GM18520 (cell line): ENCODE results near the gene DGKI.
"Not testable (repeated sequence)": the region's sequence is repeated elsewhere in the genome, so short reads cannot be mapped to it uniquely, and the experiment has no call there.

Experiments
- ATAC-seq: cut with Tn5 transposase; IDR thresholded peaks from one replicate; pipeline ENCODE4 v1.9.1; 2021; ENCODE audit not compliant: unreplicated experiment

Gene DGKI

DNA sequence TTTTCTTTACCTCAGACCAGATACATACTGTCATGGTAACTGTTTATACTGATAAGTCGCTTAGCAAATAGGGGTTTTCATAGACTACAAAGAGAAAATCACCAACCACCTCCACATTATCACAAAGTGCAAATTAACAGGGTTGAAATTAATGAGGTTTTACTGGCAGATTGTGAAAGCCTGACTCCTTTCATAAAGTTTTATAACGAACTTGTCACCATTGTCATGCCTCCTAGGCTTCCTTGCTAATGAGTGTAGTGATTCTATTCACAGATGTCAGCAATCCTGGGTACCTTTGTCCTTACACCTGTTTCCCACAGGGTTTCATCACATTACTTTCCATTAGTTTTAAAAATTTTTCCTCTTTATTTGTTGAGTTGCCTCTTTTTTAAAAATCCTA is 361.0 kb downstream of the DGKI start:
- ATAC-seq: no peak

GRCh38 chr7:137484326-137484725 is 362.4 kb downstream of the DGKI start:
- ATAC-seq: no peak

- ATAC-seq: no peak
Measured at GRCh38 chr7:137482466-137482865, 364.3 kb downstream of the DGKI start.

DNA sequence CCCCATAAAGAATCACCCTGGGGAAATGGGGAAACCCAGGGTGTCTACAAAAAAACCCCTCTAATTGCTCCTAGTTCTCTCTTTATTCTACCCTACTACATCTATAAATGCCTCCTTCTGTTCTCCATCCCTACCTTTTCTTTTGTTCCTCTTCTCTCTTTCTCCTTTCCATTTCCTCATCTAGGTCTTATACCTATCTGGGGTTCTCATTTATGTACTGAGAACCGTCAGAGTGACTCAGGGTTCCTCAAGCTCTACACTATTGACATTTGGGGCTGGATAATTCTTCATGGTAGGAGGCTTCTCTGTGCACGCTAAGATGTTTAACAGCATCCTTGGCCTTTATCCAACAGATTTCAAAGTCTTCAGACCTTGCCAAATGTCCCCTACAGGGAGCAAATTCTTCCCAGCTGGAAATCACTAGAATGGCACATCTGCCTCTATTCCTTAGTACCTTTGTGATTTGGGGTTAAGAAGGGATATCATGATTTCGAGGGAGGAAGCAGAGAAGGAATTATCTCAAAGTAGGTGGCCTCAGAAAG is 365.9 kb downstream of the DGKI start:
- ATAC-seq: no peak

- ATAC-seq: no peak
Measured at GRCh38 chr7:137480401-137480800, 366.4 kb downstream of the DGKI start.

DNA sequence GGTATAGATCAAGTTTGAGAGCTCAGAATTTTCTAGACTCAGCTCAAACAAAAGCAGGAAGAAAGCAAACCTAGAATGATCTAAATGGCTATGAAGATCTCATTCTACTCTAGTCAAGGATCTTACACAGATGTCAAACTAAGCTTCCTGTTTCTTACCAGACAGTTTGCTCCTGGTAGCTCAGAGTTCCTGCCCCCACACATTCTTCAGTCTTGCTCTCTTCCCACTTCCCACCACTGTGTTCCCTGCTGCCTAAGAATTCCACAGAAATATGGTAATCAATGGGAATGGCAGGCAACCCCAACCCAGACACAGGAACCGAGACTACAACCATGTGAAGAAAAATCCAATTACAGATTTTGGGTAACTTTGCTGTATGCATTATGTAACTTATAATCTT is 369.8 kb downstream of the DGKI start:
- ATAC-seq: no peak

DNA sequence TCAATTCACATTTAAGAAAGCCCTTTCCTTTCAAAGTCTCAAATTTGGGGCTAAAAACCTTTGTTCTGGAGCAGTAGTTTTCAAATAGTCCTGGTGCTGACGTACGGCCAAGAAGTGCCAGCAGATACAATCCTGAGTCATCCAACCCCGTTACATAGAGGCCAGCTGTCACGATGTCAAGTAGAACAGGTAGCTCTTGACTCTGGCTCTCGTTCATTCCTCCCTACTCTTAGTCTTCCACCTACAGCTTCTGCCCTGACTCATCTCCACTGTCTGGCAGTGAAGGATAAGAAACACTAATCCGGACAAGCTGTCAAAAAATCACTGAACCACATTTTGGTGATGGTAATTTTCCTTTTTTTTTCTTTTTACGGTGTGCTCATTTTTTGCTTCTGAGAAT is 370.8 kb downstream of the DGKI start:
- no peak for ATAC-seq

DNA sequence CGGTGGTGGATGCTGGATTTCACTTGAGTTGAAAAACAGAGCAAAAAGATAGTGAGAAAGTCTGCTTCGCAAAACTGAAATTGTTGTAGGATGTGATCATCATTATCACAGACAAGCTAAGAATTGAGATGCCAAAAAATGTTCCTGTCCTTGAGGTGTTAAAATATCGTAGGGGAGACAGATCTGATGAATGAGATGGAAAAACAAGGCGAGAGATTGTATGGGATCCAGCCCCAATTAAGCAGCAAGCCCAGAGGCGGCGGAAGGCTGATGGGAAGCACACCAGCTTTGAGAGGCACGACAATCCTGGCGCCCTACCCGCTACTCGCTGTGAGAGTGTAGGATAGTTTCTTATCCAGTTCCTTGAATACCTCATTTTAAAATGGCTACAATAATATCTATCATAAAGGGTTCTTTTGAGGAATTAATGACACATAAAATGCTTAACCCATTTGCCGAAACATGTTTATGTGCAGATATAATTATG is 372.2 kb downstream of the DGKI start:
- ATAC-seq: no peak

DNA sequence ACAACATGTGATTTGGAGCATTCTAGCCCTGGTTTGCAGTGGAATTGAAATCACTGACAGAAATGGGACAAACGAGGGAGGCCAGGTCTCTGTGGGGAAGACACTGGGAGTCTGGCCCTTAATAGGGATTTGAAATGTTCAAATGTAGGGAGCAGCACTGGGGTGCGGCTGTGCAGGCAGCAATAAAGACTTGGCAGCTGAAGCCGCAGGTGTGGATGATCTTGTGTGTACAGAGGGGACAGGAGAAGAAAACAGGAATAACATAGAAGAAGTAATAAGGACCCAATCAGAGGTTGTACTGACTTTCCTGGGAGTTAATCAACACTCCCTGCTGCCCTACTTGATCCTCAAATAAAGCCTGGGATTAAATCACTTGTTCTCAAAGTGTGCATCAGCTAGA is 375.6 kb downstream of the DGKI start:
- ATAC-seq: no peak

DNA sequence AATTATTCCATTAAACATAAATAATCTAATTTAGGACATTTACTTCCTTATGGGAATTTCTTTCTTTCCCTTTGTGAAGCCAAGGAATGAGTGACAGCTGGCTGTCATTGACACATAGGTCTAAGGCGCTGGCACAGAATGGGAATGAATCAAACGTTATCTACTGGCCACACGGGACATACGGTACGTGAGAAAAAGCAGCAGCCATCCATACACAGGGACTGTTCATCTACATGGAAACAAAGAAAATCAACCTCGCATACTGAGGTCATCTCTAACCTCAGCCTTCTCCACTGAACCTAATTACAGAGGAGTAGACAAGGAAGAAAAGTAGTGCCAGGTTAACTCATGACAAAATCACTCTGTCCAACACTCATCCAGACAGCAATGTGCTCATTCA is 376.9 kb downstream of the DGKI start:
- ATAC-seq: no peak

- no peak for ATAC-seq
Measured at GRCh38 chr7:137469191-137469811, 377.5 kb downstream of the DGKI start.

- peak; percentile 80 for ATAC-seq
Measured at GRCh38 chr7:137462847-137463246, 383.9 kb downstream of the DGKI start.

DNA sequence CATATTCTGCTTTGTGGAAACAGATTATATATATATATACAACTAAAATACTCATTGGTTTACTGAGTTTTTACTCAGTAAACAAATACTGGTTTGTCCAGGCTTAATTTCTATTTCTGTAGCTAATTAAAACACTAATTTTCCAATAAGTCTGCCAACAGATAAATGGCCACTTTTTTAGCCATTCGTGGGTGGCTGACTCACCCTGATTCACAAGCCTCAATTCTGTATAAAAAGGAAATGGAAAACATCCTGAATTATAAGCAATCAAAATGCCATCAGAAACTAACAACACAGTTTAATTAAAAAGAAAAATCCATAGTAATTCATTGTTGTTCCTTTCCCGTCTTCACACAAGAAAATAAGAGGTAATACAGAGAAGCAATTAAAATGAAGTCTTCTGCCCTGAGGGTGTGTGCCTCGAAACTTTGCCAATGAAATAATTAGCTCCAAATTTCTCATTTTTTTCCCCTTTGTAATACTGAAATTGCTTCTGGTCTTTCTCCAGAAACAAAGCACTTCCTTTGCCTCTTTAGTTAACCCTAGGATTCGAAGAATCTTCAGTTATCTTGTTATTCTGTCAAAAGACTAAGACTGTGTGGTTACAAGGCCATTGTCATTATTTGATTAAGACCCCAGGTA is 384.6 kb downstream of the DGKI start:
- no peak for ATAC-seq

DNA sequence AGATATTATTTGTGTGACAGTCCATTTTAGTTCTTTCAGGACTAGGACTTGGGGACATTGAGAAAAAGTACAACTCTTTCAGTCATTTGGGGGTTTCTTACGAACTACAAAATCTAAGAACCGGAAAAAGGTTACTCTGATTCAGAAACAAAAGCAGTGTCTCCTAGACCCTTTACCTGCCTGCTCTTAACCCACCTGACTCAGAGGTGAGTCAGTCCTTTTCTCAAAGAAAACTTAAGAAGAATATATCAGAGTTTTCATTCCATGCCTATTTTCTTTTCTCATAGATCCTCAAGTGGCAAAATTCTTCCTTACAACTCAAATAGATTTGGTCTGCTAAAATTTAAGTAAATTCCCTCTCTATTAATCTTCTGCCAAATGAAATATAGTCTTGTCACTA is 388.4 kb downstream of the DGKI start:
- ATAC-seq: no peak

GRCh38 chr7:137454767-137455166 is 392.0 kb downstream of the DGKI start:
- no peak for ATAC-seq

GRCh38 chr7:137454246-137454724 is 392.5 kb downstream of the DGKI start:
- peak; percentile 37 for ATAC-seq

- ATAC-seq: no peak
Measured at GRCh38 chr7:137453356-137453755, 393.4 kb downstream of the DGKI start.

- ATAC-seq: no peak
Measured at GRCh38 chr7:137449016-137449415, 397.8 kb downstream of the DGKI start.

GRCh38 chr7:137448572-137448971 is 398.2 kb downstream of the DGKI start:
- not testable (repeated sequence) for ATAC-seq

GRCh38 chr7:137446025-137446424 is 400.7 kb downstream of the DGKI start:
- ATAC-seq: no peak

DNA sequence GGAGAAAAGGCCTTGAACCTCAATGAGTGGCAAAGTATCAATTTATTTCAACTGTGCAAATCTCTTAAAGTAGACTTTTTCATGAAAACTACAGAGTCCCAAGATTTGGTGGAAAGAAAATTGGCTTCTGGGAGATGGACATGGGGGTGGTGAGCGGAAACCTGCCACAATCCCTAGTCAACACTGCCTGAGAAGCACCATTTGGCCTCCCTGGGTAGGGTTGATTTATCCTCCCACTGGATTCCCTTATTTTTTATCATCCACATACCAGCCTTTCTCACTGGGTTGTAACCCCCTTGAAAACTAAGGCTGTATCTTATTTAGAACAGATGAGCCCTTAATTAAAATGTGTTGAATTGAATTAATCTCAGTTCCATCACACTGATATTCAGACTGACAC is 401.5 kb downstream of the DGKI start:
- ATAC-seq: no peak

DNA sequence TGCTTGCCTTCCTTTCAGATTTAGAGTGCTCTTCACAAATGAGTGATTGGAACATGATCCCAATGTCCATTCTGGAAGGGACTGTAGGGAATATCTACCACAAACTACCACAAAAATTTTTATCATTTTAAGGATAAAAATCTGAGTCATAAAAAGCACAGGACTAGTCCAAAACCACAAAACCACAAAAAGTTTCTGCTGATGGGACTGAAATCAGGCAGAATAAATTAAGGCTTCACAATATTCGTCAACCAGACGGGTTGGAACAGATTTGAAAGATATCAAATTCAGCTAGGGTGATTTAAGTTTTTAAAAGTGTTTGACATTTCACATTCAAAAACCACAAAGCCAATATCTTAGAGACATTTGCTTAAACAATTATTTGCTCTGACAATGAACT is 403.2 kb downstream of the DGKI start:
- no peak for ATAC-seq
